GM23248 (cell line): ENCODE data around the gene CDX1. TPM values are rescaled to one million over a fixed set of nuclear protein-coding genes. Genes with fewer than 3 reads are reported as not detected.

Source experiments
- DNase-seq: peaks from one replicate; pipeline ENCODE4 v3.0.0-alpha.2; 2015
- H2AFZ ChIP-seq: fragments of 200-600 bp; sonication (generic); 2 replicates; pipeline ENCODE4 v1.6.1; 2016; ENCODE audit warnings: antibody characterized with exemption
- H3F3A ChIP-seq: fragments of 200-600 bp; sonication (generic); 2 replicates; pipeline ENCODE4 v1.6.1; 2016; ENCODE audit warnings: mild to moderate bottlenecking, antibody characterized with exemption, mixed run types; ENCODE audit not compliant: insufficient read depth
- H3K27ac ChIP-seq: fragments of 200-600 bp; sonication (generic); 2 replicates; pipeline ENCODE4 v1.5.1; 2016; ENCODE audit warnings: mild to moderate bottlenecking
- H3K27me3 ChIP-seq: fragments of 200-600 bp; sonication (generic); replicated peaks from 2 replicates; pipeline ENCODE4 v1.6.1; 2016; ENCODE audit warnings: mild to moderate bottlenecking; ENCODE audit not compliant: insufficient read depth
- H3K36me3 ChIP-seq: fragments of 200-600 bp; sonication (generic); 2 replicates; pipeline ENCODE4 v1.6.1; 2016; ENCODE audit warnings: low read depth, mild to moderate bottlenecking
- H3K4me1 ChIP-seq: fragments of 200-600 bp; sonication (generic); 2 replicates; pipeline ENCODE4 v1.6.1; 2016; ENCODE audit warnings: mild to moderate bottlenecking; ENCODE audit not compliant: insufficient read depth
- H3K4me2 ChIP-seq: fragments of 200-600 bp; sonication (generic); one replicate; pipeline ENCODE4 v1.6.1; 2016; ENCODE audit warnings: mild to moderate bottlenecking; ENCODE audit not compliant: unreplicated experiment
- H3K4me3 ChIP-seq: fragments of 200-600 bp; sonication (generic); 2 replicates; pipeline ENCODE4 v1.5.1; 2016; ENCODE audit warnings: mild to moderate bottlenecking
- H3K79me2 ChIP-seq: fragments of 200-600 bp; sonication (generic); 2 replicates; pipeline ENCODE4 v1.6.1; 2016; ENCODE audit warnings: mild to moderate bottlenecking; ENCODE audit not compliant: insufficient read depth
- H3K9ac ChIP-seq: fragments of 200-600 bp; sonication (generic); 2 replicates; pipeline ENCODE4 v1.6.1; 2016; ENCODE audit warnings: mild to moderate bottlenecking
- H3K9me2 ChIP-seq: fragments of 200-600 bp; sonication (generic); 2 replicates; pipeline ENCODE4 v1.6.1; 2016; ENCODE audit warnings: mixed run types, mild to moderate bottlenecking, moderate library complexity; ENCODE audit not compliant: insufficient read depth
- H3K9me3 ChIP-seq: fragments of 200-600 bp; sonication (generic); one replicate; pipeline ENCODE4 v1.6.1; 2017; ENCODE audit warnings: low read depth
- H4K20me1 ChIP-seq: fragments of 200-600 bp; sonication (generic); 2 replicates; pipeline ENCODE4 v1.6.0; 2016; ENCODE audit not compliant: insufficient read depth
- EZH2 ChIP-seq: fragments of 200-600 bp; sonication (generic); IDR thresholded peaks from 2 replicates; pipeline ENCODE4 v1.6.1; 2018; ENCODE audit warnings: antibody characterized with exemption, mild to moderate bottlenecking; ENCODE audit not compliant: insufficient read depth, poor library complexity, severe bottlenecking
- EZH2phosphoT487 ChIP-seq: fragments of 200-600 bp; sonication (generic); IDR thresholded peaks from 2 replicates; pipeline ENCODE4 v1.6.1; 2018; ENCODE audit warnings: antibody characterized with exemption, moderate library complexity, mild to moderate bottlenecking, low read depth; ENCODE audit not compliant: insufficient read depth
- WGBS, 2 experiments: methylation state at CpG; one replicate each; pipeline ENCODE4 v1.1.6; 2015 to 2017; ENCODE audit warnings: low lambda C conversion rate in 2 of 2, low coverage in 1 of 2; ENCODE audit errors: missing lambda C conversion rate in 2 of 2; 5-methylcytosine and 5-hydroxymethylcytosine counted together
- in situ Hi-C: fragments of 300-500 bp; cut with MboI; formaldehyde crosslinking; loops from 2 replicates; pipeline ENCODE4 v1.15.0; 2020
- polyA plus RNA-seq: library from polyadenylated mRNA; unstranded; fragments of >200 nt; fragmentation: Nextera tagmentation; extraction: Ambion mirVana; gene quantifications from 2 replicates; pipeline ENCODE4 v1.2.1, GENCODE V29; 2016
- total RNA-seq: library from RNA; depleted of rRNA; stranded (reverse); fragments of >200 nt; shearing (Covaris generic); gene quantifications from 2 replicates; pipeline ENCODE4 v1.2.3, GENCODE V29; 2014

Gene CDX1
- total and polyA plus RNA-seq, 2 experiments from 2014 or later: not detected

- Histone ChIP-seq H3K9me3 (no peaks in the 10 kb centered on the region), H2AFZ (no peak overlapping the region), H3K27ac (no peak overlapping the region), H3K4me1 (peaks cover 12% of the 10 kb centered on the region), H3K4me2 (no peak overlapping the region), H3K4me3 (no peak overlapping the region), H3K36me3 (no peaks in the 10 kb centered on the region), H3F3A (peaks cover 10% of the 10 kb centered on the region), H3K79me2 (no peaks in the 10 kb centered on the region), H3K27me3 (no peaks in the 10 kb centered on the region), H4K20me1 (no peaks in the 10 kb centered on the region), H3K9ac (no peak overlapping the region), H3K9me2 (no peaks in the 10 kb centered on the region)
- in situ Hi-C loops: loop anchor here (25.0 kb wide), 1 partner anchor 379 kb away; no protein-coding TSS in a partner anchor
- 71 to 81% methylated on average over 8 to 10 of the region's 10 CpGs for whole genome bisulfite sequencing, 2 experiments
- DNase-seq: no peak
- TF ChIP-seq EZH2phosphoT487 (no peak), EZH2 (no peak)
Measured at GRCh38 chr5:150215979-150216944, 49.7 kb downstream of the CDX1 start.

GRCh38 chr5:150217038-150217437 lies 50.5 kb downstream of the CDX1 start:
- H3K9me2 ChIP-seq: no peaks in the 10 kb centered on the region
- TF ChIP-seq EZH2phosphoT487 (no peak), EZH2 (no peak)
- no peaks in the 10 kb centered on the region for H4K20me1 ChIP-seq
- peaks cover 12% of the 10 kb centered on the region for H3K4me1 ChIP-seq
- peaks cover 10% of the 10 kb centered on the region for H3F3A ChIP-seq
- in situ Hi-C loops: loop anchor here (25.0 kb wide), 1 partner anchor 380 kb away; no protein-coding TSS in a partner anchor
- no peaks in the 10 kb centered on the region for H3K9me3 ChIP-seq
- 74 to 78% methylated on average over 2 of the region's 2 CpGs for WGBS, 2 experiments
- H3K36me3 ChIP-seq: no peaks in the 10 kb centered on the region
- H3K27ac ChIP-seq: no peak overlapping the region
- H3K9ac ChIP-seq: no peak overlapping the region
- no peaks in the 10 kb centered on the region for H3K79me2 ChIP-seq
- no peak overlapping the region for H3K4me2 ChIP-seq
- no peak overlapping the region for H3K4me3 ChIP-seq
- no peak overlapping the region for H2AFZ ChIP-seq
- DNase-seq: no peak
- H3K27me3 ChIP-seq: no peaks in the 10 kb centered on the region

- Histone ChIP-seq H3K79me2 (no peaks in the 10 kb centered on the region), H3K27me3 (no peaks in the 10 kb centered on the region), H3K27ac (no peak overlapping the region), H3K4me2 (no peak overlapping the region), H3K4me3 (no peak overlapping the region), H3K9ac (no peak overlapping the region), H3K9me3 (no peaks in the 10 kb centered on the region), H4K20me1 (no peaks in the 10 kb centered on the region), H3K9me2 (no peaks in the 10 kb centered on the region), H3K36me3 (no peaks in the 10 kb centered on the region), H2AFZ (no peak overlapping the region), H3F3A (peaks cover 10% of the 10 kb centered on the region), H3K4me1 (peaks cover 12% of the 10 kb centered on the region)
- DNase-seq: peak; percentile 84
- WGBS, 2 experiments: 23 to 24% methylated on average over 9 to 10 of the region's 10 CpGs
- in situ Hi-C loops: loop anchor here (25.0 kb wide), 1 partner anchor 381 kb away; no protein-coding TSS in a partner anchor
- no peak for TF ChIP-seq EZH2phosphoT487
- TF ChIP-seq EZH2: no peak
Measured at GRCh38 chr5:150217873-150218692, 51.5 kb downstream of the CDX1 start.

- peaks cover 10% of the 10 kb centered on the region for H3F3A ChIP-seq
- H2AFZ ChIP-seq: no peak overlapping the region
- H3K9me3 ChIP-seq: no peaks in the 10 kb centered on the region
- no peaks in the 10 kb centered on the region for H3K79me2 ChIP-seq
- no peak overlapping the region for H3K4me2 ChIP-seq
- H3K27me3 ChIP-seq: no peaks in the 10 kb centered on the region
- H3K9me2 ChIP-seq: no peaks in the 10 kb centered on the region
- peaks cover 11% of the 10 kb centered on the region for H3K4me1 ChIP-seq
- H3K27ac ChIP-seq: no peak overlapping the region
- no peaks in the 10 kb centered on the region for H3K36me3 ChIP-seq
- no peak overlapping the region for H3K9ac ChIP-seq
- H3K4me3 ChIP-seq: no peak overlapping the region
- DNase-seq: no peak
- TF ChIP-seq EZH2 (no peak), EZH2phosphoT487 (no peak)
- WGBS, 2 experiments: 72 to 75% methylated on average over 5 of the region's 5 CpGs
- in situ Hi-C loops: loop anchor here (25.0 kb wide), 1 partner anchor 381 kb away; no protein-coding TSS in a partner anchor
- H4K20me1 ChIP-seq: no peaks in the 10 kb centered on the region
Measured at GRCh38 chr5:150218693-150219035, 52.1 kb downstream of the CDX1 start.
